ENCODE results near the gene BOLA2B.
A peak's percentile ranks its signal among the peaks of the same experiment; 100 is the strongest.
"Not testable (repeated sequence)": the region's sequence is repeated elsewhere in the genome, so short reads cannot be mapped to it uniquely, and the experiment has no call there.

Gene BOLA2B

DNA sequence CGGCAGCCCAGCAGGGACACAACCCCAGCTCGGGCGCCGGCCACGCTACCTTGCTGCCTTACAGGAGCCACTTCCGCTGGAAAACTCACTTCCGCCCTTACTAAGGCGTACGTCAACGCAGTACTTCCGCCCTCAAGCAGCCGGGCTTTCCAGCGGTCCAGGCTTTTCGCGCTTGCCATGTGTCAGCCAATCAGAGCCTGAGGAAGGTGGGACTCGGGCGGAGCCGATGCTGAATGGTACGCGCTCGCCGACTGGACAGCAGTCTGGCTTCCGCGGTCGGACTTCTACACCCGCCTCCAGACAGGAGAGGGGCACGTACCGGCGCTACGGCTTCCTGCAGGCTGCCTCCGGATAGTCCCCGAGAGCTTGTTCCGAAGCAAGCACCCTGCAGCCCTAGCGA is at the start of gene BOLA2B, which contains the start of gene SLX1A:
Gene BOLA2B (minus strand): TSS at position 52 of the 400 bp plus-strand sequence. CDS start 71 bp downstream, outside the sequence.
Gene SLX1A (plus strand): TSS at position 261 of the 400 bp plus-strand sequence. CDS start 210 bp downstream, outside the sequence.
- DNase-seq = not testable (repeated sequence)

DNA sequence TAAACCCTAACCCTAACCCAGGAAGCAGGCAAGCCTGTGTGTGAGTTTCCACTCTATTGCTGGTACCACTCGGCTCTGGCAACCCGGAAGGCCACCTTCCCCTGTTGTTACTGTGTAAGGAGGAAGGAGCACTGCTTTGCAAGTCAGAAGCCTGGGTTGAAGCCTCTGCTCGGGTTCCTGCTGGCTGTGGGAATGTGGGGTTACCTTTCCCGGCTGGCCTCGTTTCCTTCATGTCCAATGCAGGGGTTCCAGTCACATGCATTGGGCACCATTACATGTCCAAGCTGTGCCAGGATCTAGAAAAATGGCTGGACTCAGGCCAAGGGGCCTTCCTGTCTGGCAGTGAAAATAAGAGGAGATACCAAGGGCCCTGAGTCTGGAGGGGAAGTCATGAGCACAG is 23.6 kb upstream of the BOLA2B start:
- not testable (repeated sequence) for DNase-seq

DNA sequence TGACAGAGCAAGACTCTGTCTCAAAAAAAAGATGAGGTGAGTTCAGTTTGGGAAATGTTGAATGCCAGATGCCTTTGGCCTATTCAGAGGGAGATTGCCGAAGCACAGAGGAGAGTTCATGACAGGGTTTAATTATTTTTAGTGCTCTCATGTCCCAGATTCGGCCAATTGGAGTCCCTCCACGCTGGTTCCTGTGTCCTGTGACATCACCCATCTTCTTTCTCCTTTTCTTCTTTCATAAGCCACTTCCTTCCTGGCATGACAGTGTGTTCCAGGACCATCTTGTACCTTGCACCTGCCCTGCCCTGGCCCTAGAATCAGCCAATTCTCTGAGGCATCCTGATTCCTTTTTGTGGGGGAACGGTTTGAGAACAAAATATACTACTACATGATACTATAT is 17.9 kb upstream of the BOLA2B start:
- not testable (repeated sequence) for DNase-seq

DNA sequence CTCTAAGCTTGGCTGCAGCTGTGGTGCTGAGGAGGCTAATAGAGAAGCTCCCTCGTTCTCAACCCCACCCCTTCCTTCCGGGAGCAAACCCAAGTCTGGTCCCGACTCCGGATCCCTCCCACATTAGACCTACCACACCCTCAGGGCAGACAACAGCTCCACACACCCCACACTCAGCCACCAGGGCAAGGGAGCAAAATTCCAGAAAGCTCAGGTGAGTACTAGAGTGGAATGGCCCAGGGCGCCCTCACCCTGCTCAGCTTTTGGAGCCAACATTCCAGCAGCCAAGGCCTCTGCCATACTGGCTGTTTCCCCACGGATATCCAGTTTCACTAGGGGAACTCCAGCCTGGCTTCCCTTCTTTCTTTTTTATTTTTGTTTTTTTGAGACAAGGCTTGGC is 15.6 kb upstream of the BOLA2B start:
- not testable (repeated sequence) for DNase-seq

DNA sequence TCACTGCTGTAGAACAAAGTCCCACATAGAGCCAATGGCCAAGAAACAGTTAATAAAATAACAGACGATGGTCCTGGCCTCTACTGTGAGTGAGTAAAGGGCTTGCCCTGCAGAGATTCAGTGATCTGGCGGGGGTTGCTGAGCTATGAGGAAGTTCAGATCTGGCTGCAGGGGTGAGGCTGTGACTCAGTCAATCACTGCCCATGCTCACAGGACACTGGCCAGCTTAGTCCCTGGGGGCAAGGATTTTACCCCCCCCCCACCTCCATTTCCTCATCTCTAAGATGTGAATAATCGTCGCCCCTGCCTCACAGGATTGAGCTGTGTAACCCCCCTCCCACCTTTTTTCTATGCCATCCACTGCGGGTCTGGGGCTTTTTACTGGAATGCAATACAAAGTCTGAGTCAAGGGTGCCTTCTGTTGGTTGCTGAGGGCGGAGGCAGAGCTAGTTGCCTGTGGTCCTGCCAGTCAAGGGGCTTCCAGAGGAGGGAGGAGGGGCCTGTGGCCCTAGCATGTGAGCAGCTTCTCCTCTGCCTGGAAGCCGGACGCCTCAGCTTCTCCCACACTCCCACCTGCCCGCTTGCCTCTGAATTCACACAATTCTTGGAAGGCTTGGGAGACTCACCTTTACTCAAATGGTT is 13.7 kb upstream of the BOLA2B start:
- DNase-seq = not testable (repeated sequence)

DNA sequence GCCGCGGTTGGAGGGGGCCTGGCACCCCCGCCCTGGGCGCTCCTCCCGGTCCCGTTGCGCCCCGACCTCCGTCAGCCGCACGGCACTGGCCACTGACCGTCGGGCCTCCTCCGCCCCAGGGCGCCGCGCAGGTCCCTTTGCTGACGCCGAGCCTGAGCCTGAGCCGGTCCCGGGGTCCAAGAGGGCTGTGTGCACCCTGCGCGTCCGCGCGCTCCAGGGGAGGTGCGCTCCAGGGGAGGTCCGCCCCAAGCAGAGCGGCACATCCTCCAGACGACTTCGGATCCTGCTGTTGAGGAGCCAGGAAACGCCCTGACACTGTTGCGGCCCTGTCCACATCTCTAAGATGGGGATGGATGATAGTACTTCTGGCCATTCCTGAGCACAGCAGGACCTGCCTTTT is 12.8 kb upstream of the BOLA2B start:
- not testable (repeated sequence) for DNase-seq

DNA sequence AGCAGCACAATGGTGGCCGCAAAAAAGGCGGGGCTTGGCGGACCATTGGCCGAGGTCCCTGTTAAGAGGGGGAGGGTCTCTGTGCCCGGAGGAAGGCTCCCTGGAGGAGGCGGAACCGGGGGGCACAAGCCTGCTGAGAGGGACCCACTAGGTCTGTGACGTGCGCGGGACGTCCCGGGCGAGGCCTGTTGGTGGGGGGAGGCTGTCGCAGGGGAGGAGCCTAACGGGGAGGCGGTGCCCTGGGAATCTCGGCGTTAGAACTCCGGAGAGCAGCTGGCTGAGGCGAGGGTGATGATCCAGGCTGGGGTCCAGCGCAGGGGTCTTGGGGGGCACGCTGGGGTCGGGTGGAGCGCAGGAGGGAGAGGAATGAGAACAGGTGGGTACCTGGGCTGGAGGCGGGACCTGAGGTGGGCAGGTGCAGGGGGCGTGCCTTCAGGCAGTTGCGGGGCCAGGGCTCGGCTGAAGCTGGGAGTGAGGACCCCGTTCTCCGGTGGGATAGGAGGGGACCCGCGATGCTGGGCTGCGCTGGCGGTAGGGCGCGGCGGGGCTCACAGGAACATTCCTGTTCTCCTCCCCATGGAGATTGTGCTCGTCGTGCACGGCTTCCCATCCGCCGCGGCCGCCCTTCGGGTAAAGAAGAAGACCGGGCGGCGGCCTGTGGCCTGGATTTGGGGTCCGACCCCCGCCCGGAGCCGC is 12.2 kb upstream of the BOLA2B start:
- DNase-seq = not testable (repeated sequence)

DNA sequence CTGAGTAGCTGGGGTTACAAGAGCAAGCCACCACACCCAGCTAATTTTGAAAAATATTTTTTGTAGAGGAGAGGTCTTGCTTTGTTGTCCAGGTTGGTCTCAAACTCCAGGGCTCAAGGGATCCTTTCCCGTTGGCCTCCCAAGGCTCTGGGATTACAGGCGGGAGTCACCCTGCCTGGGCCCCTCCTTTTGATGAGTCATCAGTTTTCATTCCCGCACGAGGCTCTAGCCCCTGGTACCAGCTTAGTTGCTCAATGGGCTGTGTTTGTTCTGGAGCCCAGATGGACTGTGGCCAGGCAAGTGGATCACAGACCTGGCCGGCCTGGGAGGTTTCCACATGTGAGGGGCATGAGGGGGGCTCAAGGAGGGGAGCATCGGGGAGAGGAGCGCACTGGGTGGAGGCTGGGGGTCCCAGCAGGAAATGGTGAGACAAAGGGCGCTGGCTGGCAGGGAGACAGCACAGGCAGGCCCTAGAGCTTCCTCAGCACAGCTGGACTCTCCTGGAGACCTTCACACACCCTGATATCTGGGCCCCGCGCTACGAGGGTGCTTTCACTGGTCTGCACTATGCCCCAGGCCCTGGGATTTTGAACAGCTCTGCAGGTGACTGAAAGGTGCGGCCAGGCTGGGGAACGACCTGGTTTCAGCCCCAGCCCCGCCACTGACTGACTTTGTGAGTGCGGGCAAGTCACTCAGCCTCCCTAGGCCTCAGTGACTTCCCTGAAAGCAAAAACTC is 6.3 kb upstream of the BOLA2B start:
- DNase-seq = not testable (repeated sequence)

DNA sequence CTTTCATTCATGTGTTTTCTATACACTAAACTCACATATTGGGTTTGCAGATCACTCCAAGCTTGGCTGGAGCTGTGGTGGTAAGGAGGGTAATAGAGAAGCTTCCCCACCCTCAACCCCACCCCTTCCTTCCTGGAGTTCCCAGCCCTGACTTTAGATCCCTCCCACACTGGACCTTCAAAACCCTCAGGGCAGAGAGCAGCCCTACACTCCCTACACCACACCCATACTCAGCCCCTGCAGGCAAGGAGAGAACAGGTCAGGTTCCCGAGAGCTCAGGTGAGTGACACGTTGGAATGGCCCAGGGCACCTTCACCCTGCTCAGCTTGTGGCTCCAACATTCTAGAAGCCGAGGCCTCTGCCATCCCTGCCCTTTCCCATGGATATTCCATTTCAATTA is 5.6 kb upstream of the BOLA2B start, which contains the start of gene SULT1A3:
Gene SULT1A3 (plus strand): TSS at position 207 of the 400 bp plus-strand sequence. CDS start 1,474 bp downstream, outside the sequence.
- DNase-seq = not testable (repeated sequence)

DNA sequence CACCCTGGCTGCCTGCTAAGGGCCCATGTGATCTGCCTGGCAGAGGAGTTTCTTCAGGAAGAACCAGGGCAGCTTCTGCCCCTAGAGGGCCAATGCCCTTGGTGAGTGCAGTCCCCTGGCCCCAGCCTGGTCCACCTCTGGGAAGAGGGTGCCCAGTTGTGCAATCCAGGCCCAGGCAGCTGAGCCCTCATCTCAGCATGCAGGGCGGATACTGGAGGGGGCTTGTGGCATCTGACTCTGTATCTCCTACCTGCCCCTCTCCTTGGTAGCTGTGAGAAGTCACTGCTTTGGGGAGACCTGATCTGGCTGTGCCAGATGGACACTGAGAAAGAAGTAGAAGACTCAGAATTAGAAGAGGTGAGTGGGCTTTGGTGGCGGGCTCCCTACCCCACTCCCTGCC is 3.5 kb upstream of the BOLA2B start:
- DNase-seq = not testable (repeated sequence)

DNA sequence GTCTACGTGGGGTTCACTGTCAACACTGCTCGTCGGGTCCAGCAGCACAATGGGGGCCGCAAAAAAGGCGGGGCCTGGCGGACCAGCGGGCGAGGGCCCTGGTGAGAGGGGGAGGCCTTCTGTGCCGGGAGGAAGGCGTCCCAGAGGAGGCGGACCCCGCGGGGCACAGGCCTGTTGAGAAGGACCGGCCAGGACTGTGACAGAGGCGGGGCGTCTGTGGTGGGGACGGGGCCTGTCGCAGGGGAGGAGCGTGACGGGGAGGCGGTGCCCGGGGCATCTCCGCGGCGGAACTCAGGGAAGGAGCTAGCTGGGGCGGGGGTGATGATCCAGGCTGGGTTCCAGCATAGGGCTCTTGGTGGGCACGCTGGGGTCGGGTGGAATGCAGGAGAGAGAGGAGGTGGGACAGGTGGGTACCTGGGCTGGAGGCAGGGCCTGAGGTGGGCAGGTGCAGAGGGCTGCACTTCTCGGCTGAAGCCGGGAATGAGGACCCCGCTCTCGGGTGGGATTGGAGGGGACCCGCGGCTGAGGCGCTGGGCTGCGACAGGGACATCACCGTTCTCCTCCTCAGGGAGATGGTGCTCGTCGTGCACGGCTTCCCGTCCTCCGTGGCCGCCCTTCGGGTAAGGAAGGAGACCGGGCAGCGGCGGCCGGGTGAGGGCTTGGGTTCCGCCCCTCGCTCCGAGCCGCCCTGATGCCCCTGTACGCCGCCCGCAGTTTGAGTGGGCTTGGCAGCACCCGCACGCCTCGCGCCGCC is 883 bp upstream of the BOLA2B start:
- DNase-seq = not testable (repeated sequence)

DNA sequence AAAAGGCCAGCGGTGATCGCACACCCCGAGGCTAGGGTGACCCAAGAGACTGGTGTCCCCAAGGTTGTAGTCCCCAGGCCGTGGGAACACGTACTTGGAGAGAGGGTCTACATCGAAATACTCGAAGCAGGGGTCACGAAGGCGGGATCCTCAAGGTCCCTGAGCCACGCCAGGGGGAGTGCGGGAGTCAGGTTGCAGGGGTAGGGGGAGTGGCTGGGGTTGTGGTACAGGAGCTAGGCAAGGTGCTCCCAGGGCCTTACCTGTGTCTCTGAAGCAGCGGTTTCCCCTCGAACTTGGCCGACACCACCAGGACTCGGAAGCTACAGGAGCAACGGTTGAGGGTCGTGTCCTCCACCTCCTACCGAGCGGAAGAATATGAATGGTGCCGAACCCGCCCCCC is 368 bp downstream of the BOLA2B start:
- DNase-seq = not testable (repeated sequence)

DNA sequence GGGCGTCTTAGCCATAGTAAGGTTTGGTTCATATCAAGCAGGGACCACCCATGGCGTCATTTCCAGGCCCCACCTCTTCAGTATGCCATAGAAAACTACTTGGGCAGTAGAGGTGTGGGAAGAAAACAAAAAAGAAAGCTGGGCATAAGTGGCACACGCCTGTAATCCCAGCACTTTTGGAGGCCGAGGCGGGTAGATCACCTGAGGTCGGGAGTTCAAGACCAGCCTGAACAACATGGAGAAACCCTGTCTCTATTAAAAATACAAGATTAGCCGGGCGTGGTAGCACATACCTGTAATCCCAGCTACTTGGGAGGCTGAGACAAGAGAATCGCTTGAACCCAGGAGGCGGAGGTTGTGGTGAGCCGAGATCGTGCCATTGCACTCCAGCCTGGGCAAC is 2.3 kb downstream of the BOLA2B start:
- not testable (repeated sequence) for DNase-seq

DNA sequence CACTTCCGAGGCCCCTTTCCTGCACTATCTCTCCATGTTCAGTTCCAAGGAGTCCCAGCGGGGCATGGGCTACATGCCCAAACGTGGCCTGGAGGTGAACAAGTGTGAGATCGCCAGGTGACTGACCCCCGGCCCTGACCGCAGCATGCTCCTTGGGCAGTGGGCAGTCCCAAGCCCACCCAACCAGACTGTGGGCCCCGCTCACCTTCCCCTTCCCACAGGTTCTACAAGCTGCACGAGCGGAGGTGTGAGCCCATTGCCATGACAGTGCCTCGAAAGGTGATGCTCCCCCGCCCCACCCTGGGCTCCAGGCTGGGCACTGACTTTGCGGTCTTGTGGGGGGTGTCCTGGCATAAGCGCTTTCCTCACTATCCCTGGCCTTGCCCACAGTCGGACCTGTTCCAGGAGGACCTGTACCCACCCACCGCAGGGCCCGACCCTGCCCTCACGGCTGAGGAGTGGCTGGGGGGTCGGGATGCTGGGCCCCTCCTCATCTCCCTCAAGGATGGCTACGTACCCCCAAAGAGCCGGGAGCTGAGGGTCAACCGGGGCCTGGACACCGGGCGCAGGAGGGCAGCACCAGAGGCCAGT is 5.4 kb downstream of the BOLA2B start:
- DNase-seq = no peak

DNA sequence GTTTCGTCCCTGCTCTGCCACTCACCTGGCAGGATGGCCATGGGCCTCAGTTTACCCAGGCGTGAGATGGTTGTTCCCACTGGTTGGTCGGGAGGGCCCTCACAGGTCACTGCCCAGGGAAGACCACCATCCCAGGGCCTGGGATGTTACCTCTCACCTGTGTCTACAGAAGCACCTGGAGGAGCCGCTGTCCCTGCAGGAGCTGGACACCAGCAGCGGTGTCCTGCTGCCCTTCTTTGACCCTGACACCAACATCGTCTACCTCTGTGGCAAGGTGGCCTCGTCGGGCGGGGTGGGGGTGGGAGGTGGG is 6.0 kb downstream of the BOLA2B start:
- DNase-seq = no peak

DNA sequence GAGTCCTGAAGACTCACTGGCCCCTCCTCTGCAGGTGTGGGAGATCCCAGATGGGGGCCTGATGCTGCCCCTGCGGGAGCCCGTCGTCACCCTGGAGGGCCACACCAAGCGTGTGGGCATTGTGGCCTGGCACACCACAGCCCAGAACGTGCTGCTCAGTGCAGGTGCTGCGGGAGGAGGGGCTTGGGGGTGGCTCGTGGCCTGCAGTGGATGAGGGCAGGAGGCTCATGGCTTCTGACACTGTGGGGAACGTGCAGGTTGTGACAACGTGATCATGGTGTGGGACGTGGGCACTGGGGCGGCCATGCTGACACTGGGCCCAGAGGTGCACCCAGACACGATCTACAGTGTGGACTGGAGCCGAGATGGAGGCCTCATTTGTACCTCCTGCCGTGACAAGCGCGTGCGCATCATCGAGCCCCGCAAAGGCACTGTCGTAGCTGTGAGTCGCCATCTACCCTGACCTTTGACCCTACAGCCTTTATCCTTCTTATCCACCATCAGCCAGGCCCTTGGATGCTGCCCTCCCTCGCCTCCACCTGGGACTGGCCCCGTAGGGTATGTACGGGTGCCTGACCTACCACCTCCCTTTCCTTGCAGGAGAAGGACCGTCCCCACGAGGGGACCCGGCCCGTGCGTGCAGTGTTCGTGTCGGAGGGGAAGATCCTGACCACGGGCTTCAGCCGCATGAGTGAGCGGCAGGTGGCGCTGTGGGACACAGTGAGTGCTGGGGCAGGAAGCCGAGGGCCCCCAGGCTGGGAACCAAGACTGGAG is 6.5 kb downstream of the BOLA2B start:
- no peak for DNase-seq

DNA sequence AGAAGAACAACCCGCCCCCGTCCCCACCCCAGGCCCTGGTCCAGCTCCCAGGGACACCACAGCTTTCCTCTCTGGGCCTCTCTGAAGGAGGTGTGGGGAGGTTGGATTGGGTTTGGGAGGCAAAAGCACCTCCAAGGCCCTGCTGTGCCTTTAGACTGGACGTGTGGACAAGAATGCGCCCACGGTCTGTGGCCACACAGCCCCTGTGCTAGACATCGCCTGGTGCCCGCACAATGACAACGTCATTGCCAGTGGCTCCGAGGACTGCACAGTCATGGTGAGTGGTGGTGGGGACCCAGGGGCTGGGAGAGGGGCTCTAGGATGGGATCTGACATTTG is 7.1 kb downstream of the BOLA2B start:
- DNase-seq = no peak

DNA sequence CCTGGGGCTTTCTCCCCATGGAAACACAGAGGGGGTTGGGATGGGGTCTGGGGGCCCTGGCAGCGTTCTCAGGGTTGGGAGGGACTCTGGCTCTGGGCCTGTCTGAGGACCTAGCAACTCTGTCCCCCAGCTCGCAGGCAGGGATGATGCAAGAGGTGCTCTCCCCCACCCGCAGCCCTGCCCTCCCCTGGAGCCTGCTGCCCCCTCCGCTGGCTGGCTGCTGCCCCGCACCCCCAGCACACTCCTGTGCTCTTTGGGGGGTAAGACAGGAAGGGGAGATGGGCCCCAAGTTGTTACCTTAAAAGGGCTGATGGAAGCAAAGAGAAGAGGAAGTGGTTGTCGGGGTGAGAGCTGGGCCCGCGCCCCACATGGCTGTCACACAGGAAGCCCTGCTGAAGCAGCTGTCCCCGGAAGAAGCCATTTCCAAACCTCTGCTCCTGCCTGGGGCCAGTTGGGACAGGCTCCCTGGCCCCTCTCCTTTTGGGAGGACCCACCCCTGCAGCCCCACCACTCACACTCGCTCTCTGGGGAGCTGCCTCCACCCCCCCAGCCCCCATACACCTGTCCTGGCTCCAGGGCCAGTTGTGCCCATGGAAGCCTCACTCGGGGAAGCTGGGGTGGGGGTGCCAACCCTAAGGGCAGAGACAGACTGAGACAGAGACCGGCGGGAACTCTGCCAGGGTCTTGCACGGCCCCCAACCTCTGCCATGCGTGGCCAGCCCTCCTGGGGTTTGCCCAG is 7.6 kb downstream of the BOLA2B start:
- DNase-seq = peak; percentile 95

DNA sequence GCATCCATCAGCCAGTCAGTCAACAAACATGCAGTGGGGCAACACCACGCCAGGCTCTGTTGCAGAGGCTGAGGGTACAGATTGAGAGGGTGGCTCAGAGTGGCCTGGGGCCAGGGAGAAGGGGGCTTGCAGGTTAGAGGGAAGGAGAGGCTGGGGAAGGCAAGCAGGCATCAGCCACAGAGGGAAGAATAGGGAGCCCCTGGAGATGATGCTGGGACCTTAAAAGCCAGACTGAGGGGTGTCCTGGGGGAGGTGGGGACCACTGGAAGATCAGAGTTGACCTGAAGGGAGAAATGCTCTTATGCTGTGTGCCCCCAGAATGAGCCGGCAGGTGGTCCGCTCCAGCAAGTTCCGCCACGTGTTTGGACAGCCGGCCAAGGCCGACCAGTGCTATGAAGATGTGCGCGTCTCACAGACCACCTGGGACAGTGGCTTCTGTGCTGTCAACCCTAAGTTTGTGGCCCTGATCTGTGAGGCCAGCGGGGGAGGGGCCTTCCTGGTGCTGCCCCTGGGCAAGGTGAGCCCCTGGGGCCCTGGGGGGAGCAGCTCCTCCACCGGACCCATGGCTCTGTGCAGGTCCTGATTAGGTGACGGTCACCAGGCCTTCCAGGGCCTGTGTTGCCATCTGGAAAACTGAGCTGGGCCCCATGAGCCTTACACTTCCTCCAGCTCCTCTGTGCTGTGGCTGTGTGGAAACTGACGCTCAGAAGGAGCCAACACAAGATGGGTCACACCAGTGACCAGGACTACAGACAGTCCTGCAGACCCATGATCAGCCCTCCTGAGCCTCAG is 8.4 kb downstream of the BOLA2B start:
- DNase-seq = no peak

Measured in SIG-M5 (cell line).